Upper lobe of right lung (tissue), 1 donor: ENCODE measurements around the gene ZBTB16. TPM values are rescaled to one million over a fixed set of nuclear protein-coding genes. Genes with fewer than 3 reads are reported as not detected.

ENCODE experiments used
- ATAC-seq: fragments of 200-7000 bp; cut with Tn5 transposase; one replicate; pipeline ENCODE4 v1.9.1; 2020; ENCODE audit warnings: mild to moderate bottlenecking, moderate library complexity
- DNase-seq: peaks from one replicate; pipeline ENCODE4 v3.0.0-alpha.2; 2020
- H3K27ac ChIP-seq: fragments of 200-600 bp; one replicate; pipeline ENCODE4 v1.8.0; 2022
- H3K27me3 ChIP-seq: fragments of 200-600 bp; one replicate; pipeline ENCODE4 v1.8.0; 2022; ENCODE audit warnings: mild to moderate bottlenecking
- H3K36me3 ChIP-seq: fragments of 200-600 bp; one replicate; pipeline ENCODE4 v1.8.0; 2022
- H3K4me1 ChIP-seq: fragments of 200-600 bp; one replicate; pipeline ENCODE4 v1.8.0; 2022
- H3K4me3 ChIP-seq: fragments of 200-600 bp; one replicate; pipeline ENCODE4 v1.8.0; 2022; ENCODE audit warnings: mild to moderate bottlenecking
- H3K9me3 ChIP-seq: fragments of 200-600 bp; one replicate; pipeline ENCODE4 v1.8.0; 2022
- intact Hi-C: fragments of 100-400 bp; cut with DNase I; formaldehyde crosslinking; loops from one replicate; pipeline ENCODE4 v1.11.0; 2022
- total RNA-seq: library from RNA; stranded (reverse); fragmentation: NEBNext Ultra II Directional; extraction: Animal tissue kit (Norgen Biotek cat#: 25700); gene quantifications from one replicate; pipeline ENCODE4 v1.2.1, GENCODE V29; 2021
- TF ChIP-seq, protein P1 (sequence below): fragments of 200-600 bp; IDR thresholded peaks from one replicate; pipeline ENCODE4 v1.8.0; 2022; ENCODE audit warnings: antibody characterized with exemption
- donor health status: DM: no; HTN: yes; CAD: no; lungs with severe emphysema.

ZBTB16 gene
- total RNA-seq, 1 donor from 2014 or later: 221 TPM

GRCh38 chr11:114226356-114226755 lies 166.8 kb downstream of the ZBTB16 start:
- ATAC-seq: no peak
- TF ChIP-seq, protein P1, sequence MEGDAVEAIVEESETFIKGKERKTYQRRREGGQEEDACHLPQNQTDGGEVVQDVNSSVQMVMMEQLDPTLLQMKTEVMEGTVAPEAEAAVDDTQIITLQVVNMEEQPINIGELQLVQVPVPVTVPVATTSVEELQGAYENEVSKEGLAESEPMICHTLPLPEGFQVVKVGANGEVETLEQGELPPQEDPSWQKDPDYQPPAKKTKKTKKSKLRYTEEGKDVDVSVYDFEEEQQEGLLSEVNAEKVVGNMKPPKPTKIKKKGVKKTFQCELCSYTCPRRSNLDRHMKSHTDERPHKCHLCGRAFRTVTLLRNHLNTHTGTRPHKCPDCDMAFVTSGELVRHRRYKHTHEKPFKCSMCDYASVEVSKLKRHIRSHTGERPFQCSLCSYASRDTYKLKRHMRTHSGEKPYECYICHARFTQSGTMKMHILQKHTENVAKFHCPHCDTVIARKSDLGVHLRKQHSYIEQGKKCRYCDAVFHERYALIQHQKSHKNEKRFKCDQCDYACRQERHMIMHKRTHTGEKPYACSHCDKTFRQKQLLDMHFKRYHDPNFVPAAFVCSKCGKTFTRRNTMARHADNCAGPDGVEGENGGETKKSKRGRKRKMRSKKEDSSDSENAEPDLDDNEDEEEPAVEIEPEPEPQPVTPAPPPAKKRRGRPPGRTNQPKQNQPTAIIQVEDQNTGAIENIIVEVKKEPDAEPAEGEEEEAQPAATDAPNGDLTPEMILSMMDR: no peak
- Histone ChIP-seq H3K27ac (no peak overlapping the region), H3K27me3 (no peaks in the 10 kb centered on the region), H3K36me3 (peaks cover 45% of the 10 kb centered on the region), H3K4me3 (no peak overlapping the region), H3K4me1 (no peaks in the 10 kb centered on the region), H3K9me3 (no peaks in the 10 kb centered on the region)
- intact Hi-C loops: no loop called here
- no peak for DNase-seq

GRCh38 chr11:114228435-114229411 lies 169.2 kb downstream of the ZBTB16 start:
- peaks cover 27% of the 10 kb centered on the region for H3K36me3 ChIP-seq
- no peak overlapping the region for H3K27ac ChIP-seq
- no peaks in the 10 kb centered on the region for H3K27me3 ChIP-seq
- no peak for DNase-seq
- H3K9me3 ChIP-seq: no peaks in the 10 kb centered on the region
- no peak overlapping the region for H3K4me3 ChIP-seq
- TF ChIP-seq, protein P1: no peak
- peaks cover 16% of the 10 kb centered on the region for H3K4me1 ChIP-seq
- intact Hi-C loops: no loop called here
- no peak for ATAC-seq

GRCh38 chr11:114230031-114230704 lies 170.7 kb downstream of the ZBTB16 start:
- ATAC-seq: no peak
- intact Hi-C loops: no loop called here
- no peak for DNase-seq
- H3K36me3 ChIP-seq: peaks cover 22% of the 10 kb centered on the region
- H3K27me3 ChIP-seq: no peaks in the 10 kb centered on the region
- TF ChIP-seq, protein P1: no peak
- H3K9me3 ChIP-seq: no peaks in the 10 kb centered on the region
- no peak overlapping the region for H3K4me3 ChIP-seq
- H3K4me1 ChIP-seq: peaks cover 16% of the 10 kb centered on the region
- no peak overlapping the region for H3K27ac ChIP-seq

GRCh38 chr11:114232400-114233059 lies 173.0 kb downstream of the ZBTB16 start:
- peaks cover 16% of the 10 kb centered on the region for H3K4me1 ChIP-seq
- TF ChIP-seq, protein P1: no peak
- intact Hi-C loops: no loop called here
- ATAC-seq (peak; percentile 67), DNase-seq (no peak)
- H3K4me3 ChIP-seq: no peak overlapping the region
- no peak overlapping the region for H3K27ac ChIP-seq
- H3K27me3 ChIP-seq: no peaks in the 10 kb centered on the region
- H3K9me3 ChIP-seq: no peaks in the 10 kb centered on the region
- H3K36me3 ChIP-seq: peaks cover 22% of the 10 kb centered on the region

DNA sequence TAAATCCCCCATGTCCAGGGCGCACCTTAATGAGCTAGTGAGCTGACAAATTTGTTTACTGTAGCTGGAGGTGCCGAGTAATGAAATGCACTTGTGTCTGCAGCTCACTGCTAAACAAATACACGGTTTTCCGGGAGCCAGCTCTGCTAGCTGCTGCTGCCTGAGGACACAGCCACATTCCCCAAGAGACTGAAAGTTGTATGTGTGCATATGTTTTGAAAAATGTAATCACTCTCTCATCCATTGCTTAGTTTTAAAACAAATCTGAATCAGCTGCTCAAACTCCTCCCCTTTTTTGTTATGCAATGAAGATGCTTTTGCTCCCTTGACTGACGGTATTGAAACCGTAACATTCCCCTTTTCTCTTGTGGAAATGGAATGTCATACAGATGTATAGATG lies 174.2 kb downstream of the ZBTB16 start:
- Histone ChIP-seq H3K4me1 (peaks cover 16% of the 10 kb centered on the region), H3K27ac (no peak overlapping the region), H3K27me3 (no peaks in the 10 kb centered on the region), H3K4me3 (no peak overlapping the region), H3K9me3 (no peaks in the 10 kb centered on the region), H3K36me3 (peaks cover 20% of the 10 kb centered on the region)
- intact Hi-C loops: no loop called here
- peak; percentile 62 for ATAC-seq
- DNase-seq: no peak
- TF ChIP-seq, protein P1: no peak
